Esophagus squamous epithelium (tissue), 5 donors: Measurements from ENCODE around the gene SDS. TPM values are rescaled to one million over a fixed set of nuclear protein-coding genes. Genes with fewer than 3 reads are reported as not detected.

ENCODE experiments used
- DNase-seq: peaks from one replicate; lab custom pipeline; 2025; lab: John Stamatoyannopoulos, UW
- H3K27ac ChIP-seq, 4 donors: fragments of 200-600 bp; sonication (generic); one replicate each; pipeline ENCODE4 v1.5.1; 2016 to 2019; ENCODE audit warnings: mild to moderate bottlenecking in 1 of 4
- H3K27me3 ChIP-seq, 4 donors: fragments of 200-600 bp; sonication (generic); 1 replicate in 3 of 4; 2 replicates in 1 of 4; pipeline versions ENCODE4 v1.5.1 to v1.6.0; 2017 to 2021; ENCODE audit warnings: antibody characterized with exemption in 1 of 4
- H3K36me3 ChIP-seq, 3 donors: fragments of 200-600 bp; sonication (generic); one replicate each; pipeline ENCODE4 v1.5.1; 2016 to 2019
- H3K4me1 ChIP-seq, 3 donors: fragments of 200-600 bp; sonication (generic); one replicate each; pipeline ENCODE4 v1.5.1; 2017 to 2019
- H3K4me3 ChIP-seq, 4 donors: fragments of 200-600 bp; sonication (generic); 1 replicate in 3 of 4; 2 replicates in 1 of 4; pipeline ENCODE4 v1.5.1; 2016 to 2019; ENCODE audit warnings: mild to moderate bottlenecking in 2 of 4, moderate library complexity in 1 of 4
- H3K9me3 ChIP-seq, 3 donors: fragments of 200-600 bp; sonication (generic); one replicate each; pipeline ENCODE4 v1.5.1; 2016 to 2019
- POLR2A ChIP-seq, 4 donors: fragments of 450-650 bp; IDR thresholded peaks; one replicate each; pipeline ENCODE4 v1.6.1; 2017; ENCODE audit warnings: antibody characterized with exemption in 4 of 4, mild to moderate bottlenecking in 4 of 4, moderate library complexity in 3 of 4
- WGBS, 2 donors: methylation state at CpG; one replicate each; pipeline ENCODE4 v1.1.5; 2018; 5-methylcytosine and 5-hydroxymethylcytosine counted together
- intact Hi-C: fragments of 100-400 bp; cut with DNase I; formaldehyde crosslinking; loops from one replicate; pipeline ENCODE4 v1.15.0; 2022
- total RNA-seq, 4 donors: library from RNA; depleted of rRNA; stranded (reverse); fragments of >200 nt; gene quantifications; one replicate each; pipeline ENCODE4 v1.1.0, GENCODE V29; 2016
- TF ChIP-seq, protein P1 (sequence below), 6 experiments: fragments of 450-650 bp in 4 of 6; fragments of 200-600 bp in 2 of 6; sonication (generic) in 2 of 6; IDR thresholded peaks; one replicate each; pipeline ENCODE4 v1.5.1; 2016 to 2019; ENCODE audit warnings: antibody characterized with exemption in 6 of 6, mild to moderate bottlenecking in 4 of 6, moderate library complexity in 4 of 6
- donor health status: DM: yes; HTN: yes; CAD: no.

Gene SDS
- total RNA-seq, 4 donors from 2014 or later: 0.76 TPM; not detected in 3

- 64 to 87% methylated on average over 3 to 10 of the region's 26 CpGs for WGBS, 2 donors
- Histone ChIP-seq H3K27ac (no peak overlapping the region), H3K9me3 (no peaks in the 10 kb centered on the region), H3K36me3 (no peaks in the 10 kb centered on the region), H3K27me3 (peaks cover 0 to 51% (median 0%) of the 10 kb centered on the region in 4 donors), H3K4me3 (no peak overlapping the region), H3K4me1 (peaks cover 0 to 3% (median under 1%) of the 10 kb centered on the region in 3 donors)
- TF ChIP-seq POLR2A (IDR thresholded peaks at IDR 0.05): no peak
- TF ChIP-seq, protein P1, sequence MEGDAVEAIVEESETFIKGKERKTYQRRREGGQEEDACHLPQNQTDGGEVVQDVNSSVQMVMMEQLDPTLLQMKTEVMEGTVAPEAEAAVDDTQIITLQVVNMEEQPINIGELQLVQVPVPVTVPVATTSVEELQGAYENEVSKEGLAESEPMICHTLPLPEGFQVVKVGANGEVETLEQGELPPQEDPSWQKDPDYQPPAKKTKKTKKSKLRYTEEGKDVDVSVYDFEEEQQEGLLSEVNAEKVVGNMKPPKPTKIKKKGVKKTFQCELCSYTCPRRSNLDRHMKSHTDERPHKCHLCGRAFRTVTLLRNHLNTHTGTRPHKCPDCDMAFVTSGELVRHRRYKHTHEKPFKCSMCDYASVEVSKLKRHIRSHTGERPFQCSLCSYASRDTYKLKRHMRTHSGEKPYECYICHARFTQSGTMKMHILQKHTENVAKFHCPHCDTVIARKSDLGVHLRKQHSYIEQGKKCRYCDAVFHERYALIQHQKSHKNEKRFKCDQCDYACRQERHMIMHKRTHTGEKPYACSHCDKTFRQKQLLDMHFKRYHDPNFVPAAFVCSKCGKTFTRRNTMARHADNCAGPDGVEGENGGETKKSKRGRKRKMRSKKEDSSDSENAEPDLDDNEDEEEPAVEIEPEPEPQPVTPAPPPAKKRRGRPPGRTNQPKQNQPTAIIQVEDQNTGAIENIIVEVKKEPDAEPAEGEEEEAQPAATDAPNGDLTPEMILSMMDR (IDR thresholded peaks at IDR 0.05): no peak
- DNase-seq: no peak
- intact Hi-C loops: no loop called here
Observed at GRCh38 chr12:113398346-113399290, 5.1 kb downstream of the SDS start.

GRCh38 chr12:113397497-113398197 is 6.0 kb downstream of the SDS start:
- no peak for DNase-seq
- H3K9me3 ChIP-seq: no peaks in the 10 kb centered on the region
- no peaks in the 10 kb centered on the region for H3K4me1 ChIP-seq
- intact Hi-C loops: no loop called here
- no peaks in the 10 kb centered on the region for H3K36me3 ChIP-seq
- TF ChIP-seq POLR2A (IDR thresholded peaks at IDR 0.05): no peak
- TF ChIP-seq, protein P1 (IDR thresholded peaks at IDR 0.05): no peak
- 54 to 64% methylated on average over 6 to 9 of the region's 10 CpGs for WGBS, 2 donors
- peaks cover 0 to 44% (median 0%) of the 10 kb centered on the region in 4 donors for H3K27me3 ChIP-seq
- H3K27ac ChIP-seq: no peak overlapping the region
- H3K4me3 ChIP-seq: no peak overlapping the region

DNA sequence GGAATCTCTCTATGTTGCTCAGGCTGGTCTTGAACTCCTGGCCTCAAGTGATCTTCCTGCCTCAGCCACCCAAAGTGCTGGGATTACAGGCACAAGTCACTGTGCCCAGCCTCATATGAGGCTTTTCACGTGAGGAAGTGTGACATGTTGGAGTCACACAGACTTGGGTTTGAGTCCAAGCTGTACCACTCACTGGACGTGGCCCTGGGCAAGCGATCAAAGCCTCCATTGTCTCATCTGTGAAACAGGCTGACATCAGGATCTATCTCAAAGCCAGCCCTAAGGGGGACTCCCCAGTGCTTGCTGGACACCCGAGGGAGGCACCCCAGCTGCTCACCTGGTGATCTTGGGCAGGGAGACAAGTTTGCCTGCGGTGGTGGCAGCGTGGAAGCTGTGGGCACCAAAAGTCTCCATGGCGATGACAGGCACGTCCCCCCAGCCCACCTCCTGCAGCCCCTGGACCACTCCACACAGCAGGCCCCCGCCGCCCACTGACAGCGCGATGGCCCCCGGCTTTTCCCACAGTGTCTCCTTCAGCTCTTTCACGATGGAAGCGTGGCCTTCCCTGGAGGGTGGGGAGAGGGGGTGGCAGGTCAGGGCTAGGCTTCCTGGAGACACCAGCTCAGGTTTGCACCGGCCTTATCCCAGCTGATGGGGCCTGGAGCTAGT is 6.7 kb downstream of the SDS start:
- Histone ChIP-seq H3K9me3 (no peaks in the 10 kb centered on the region), H3K4me3 (no peak overlapping the region), H3K36me3 (no peaks in the 10 kb centered on the region), H3K4me1 (no peaks in the 10 kb centered on the region), H3K27ac (no peak overlapping the region), H3K27me3 (peaks cover 0 to 37% (median 0%) of the 10 kb centered on the region in 4 donors)
- 50 to 66% methylated on average over 11 to 15 of the region's 16 CpGs for WGBS, 2 donors
- intact Hi-C loops: no loop called here
- TF ChIP-seq, protein P1 (IDR thresholded peaks at IDR 0.05): no peak
- TF ChIP-seq POLR2A (IDR thresholded peaks at IDR 0.05): no peak
- no peak for DNase-seq

- intact Hi-C loops: no loop called here
- no peak overlapping the region for H3K4me3 ChIP-seq
- no peak overlapping the region for H3K27ac ChIP-seq
- TF ChIP-seq, protein P1 (IDR thresholded peaks at IDR 0.05): no peak
- no peak for TF ChIP-seq POLR2A (IDR thresholded peaks at IDR 0.05)
- H3K27me3 ChIP-seq: peaks cover 0 to 32% (median 0%) of the 10 kb centered on the region in 4 donors
- DNase-seq: no peak
- H3K36me3 ChIP-seq: peaks cover 0 to 2% (median 0%) of the 10 kb centered on the region in 3 donors
- no peaks in the 10 kb centered on the region for H3K4me1 ChIP-seq
- no peaks in the 10 kb centered on the region for H3K9me3 ChIP-seq
Observed at GRCh38 chr12:113396200-113396599, 7.5 kb downstream of the SDS start.
